ENCODE measurements around the gene MTCP1. TPM values are rescaled to one million over a fixed set of nuclear protein-coding genes. Genes with fewer than 3 reads are reported as not detected.

Gene MTCP1
- total and polyA plus RNA-seq, 2 donors (not counting 1 experiment from before 2014, with no cell fraction given): 10.6 to 16.0 TPM

- Histone ChIP-seq H3K4me3 (replicated peaks in 1 of 4; ENCODE audit: control extremely low read depth in 1 of 4, insufficient read depth in 1 of 4, low read depth in 3 of 4, low read length in 4 of 4) (no peak overlapping the region), H2AFZ (ENCODE audit: low read length) (no peak overlapping the region), H3K4me1 (ENCODE audit: control insufficient read depth, extremely low read depth, insufficient read depth, low read length) (no peaks in the 10 kb centered on the region), H3K79me2 (ENCODE audit: control insufficient read depth, insufficient read depth, low read length) (peaks cover 2% of the 10 kb centered on the region), H3K27ac (ENCODE audit: insufficient read depth, low read length) (peak overlapping the region; percentile 23), H3K4me2 (ENCODE audit: extremely low read depth, insufficient read depth, low read length) (peak overlapping the region; percentile 13), H3K9me3 (ENCODE audit: control insufficient read depth, insufficient read depth, low read depth, low read length) (no peaks in the 10 kb centered on the region), H4K20me1 (ENCODE audit: control insufficient read depth, extremely low read depth, insufficient read depth, low read length) (no peaks in the 10 kb centered on the region), H3K27me3 (ENCODE audit: control insufficient read depth, insufficient read depth, low read length) (no peaks in the 10 kb centered on the region), H3K36me3 (ENCODE audit: control insufficient read depth, insufficient read depth, low read length) (no peaks in the 10 kb centered on the region), H3K9ac (ENCODE audit: insufficient read depth, low read length) (no peak overlapping the region)
- TF ChIP-seq EZH2 (IDR thresholded peaks at IDR 0.05; ENCODE audit: low read length, missing control alignments) (no peak), CTCF (conservative IDR thresholded peaks at IDR 0.05 in 1 of 2, IDR thresholded peaks at IDR 0.05 in 1 of 2; ENCODE audit: low read depth in 1 of 2, low read length in 2 of 2) (no peak)
- DNase-seq (ENCODE audit: low read depth in 2 of 2): peak; percentile 11 to 69
Measured at GRCh38 chrX:155028877-155029291, 42.1 kb downstream of the MTCP1 start.

DNA sequence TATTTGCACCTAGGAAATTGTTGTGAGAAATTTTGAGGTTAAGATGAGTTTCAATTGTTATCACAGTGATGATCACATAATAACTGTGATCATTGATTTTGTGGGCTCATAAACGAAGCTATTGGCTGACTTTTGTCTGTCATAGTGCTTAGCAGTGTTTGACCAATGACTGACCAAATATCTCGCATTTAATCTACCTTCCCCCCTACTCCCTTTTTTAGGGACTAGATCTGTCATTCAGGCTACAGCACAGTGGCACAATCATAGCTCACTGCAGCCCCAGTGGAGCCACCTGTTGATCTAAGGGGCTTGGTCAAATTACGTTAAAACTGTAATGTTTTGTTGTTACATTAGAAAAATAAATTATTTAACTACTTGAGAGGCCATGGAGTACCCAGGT is 42.8 kb downstream of the MTCP1 start:
- no peak for DNase-seq (ENCODE audit: low read depth in 2 of 2)
- Histone ChIP-seq H3K4me2 (ENCODE audit: extremely low read depth, insufficient read depth, low read length) (peak overlapping the region; percentile 46), H3K27ac (ENCODE audit: insufficient read depth, low read length) (peak overlapping the region; percentile 83), H3K9ac (ENCODE audit: insufficient read depth, low read length) (no peak overlapping the region), H3K9me3 (ENCODE audit: control insufficient read depth, insufficient read depth, low read depth, low read length) (no peaks in the 10 kb centered on the region), H3K4me3 (replicated peaks in 1 of 4; ENCODE audit: control extremely low read depth in 1 of 4, insufficient read depth in 1 of 4, low read depth in 3 of 4, low read length in 4 of 4) (peak overlapping the region in 3 of 4 experiments; percentile 35 to 91 (median 76)), H3K27me3 (ENCODE audit: control insufficient read depth, insufficient read depth, low read length) (no peaks in the 10 kb centered on the region), H3K4me1 (ENCODE audit: control insufficient read depth, extremely low read depth, insufficient read depth, low read length) (no peaks in the 10 kb centered on the region), H2AFZ (ENCODE audit: low read length) (no peak overlapping the region), H3K79me2 (ENCODE audit: control insufficient read depth, insufficient read depth, low read length) (peaks cover 2% of the 10 kb centered on the region), H3K36me3 (ENCODE audit: control insufficient read depth, insufficient read depth, low read length) (no peaks in the 10 kb centered on the region), H4K20me1 (ENCODE audit: control insufficient read depth, extremely low read depth, insufficient read depth, low read length) (no peaks in the 10 kb centered on the region)
- TF ChIP-seq CTCF (conservative IDR thresholded peaks at IDR 0.05 in 1 of 2, IDR thresholded peaks at IDR 0.05 in 1 of 2; ENCODE audit: low read depth in 1 of 2, low read length in 2 of 2): no peak
- TF ChIP-seq EZH2 (IDR thresholded peaks at IDR 0.05; ENCODE audit: low read length, missing control alignments): no peak

DNA sequence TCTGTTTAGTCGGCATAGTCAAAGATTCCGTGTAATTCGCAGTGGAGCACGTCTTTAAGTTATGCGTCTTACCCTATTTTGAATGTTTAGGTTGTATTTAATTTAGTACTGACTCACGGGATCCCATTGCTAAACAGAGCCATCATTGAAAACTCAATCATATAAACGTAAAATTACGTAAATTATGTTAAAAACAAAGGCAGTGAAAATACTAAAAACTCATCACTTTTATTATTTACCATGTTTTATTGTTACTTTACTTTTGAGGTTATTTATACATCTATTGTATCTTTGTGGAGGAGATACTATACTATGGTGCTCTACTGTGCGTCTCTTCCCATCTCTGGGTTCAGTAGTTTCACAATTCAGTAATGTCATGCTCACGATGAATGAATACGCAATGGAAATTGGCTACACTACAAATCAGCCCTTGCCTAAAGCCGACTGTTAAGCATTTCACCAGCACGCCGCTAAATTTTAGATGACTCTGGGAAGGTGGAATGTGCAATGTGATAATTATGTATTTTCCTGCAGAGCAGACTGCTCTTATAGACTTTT is 43.3 kb downstream of the MTCP1 start:
- H3K4me3 ChIP-seq (replicated peaks in 1 of 4; ENCODE audit: control extremely low read depth in 1 of 4, insufficient read depth in 1 of 4, low read depth in 3 of 4, low read length in 4 of 4): peak overlapping the region; percentile 35 to 91 (median 67)

More for the DNA sequence above, 43.3 kb downstream of the MTCP1 start:
- no peaks in the 10 kb centered on the region for H3K4me1 ChIP-seq (ENCODE audit: control insufficient read depth, extremely low read depth, insufficient read depth, low read length)
- H3K4me2 ChIP-seq (ENCODE audit: extremely low read depth, insufficient read depth, low read length): peak overlapping the region; percentile 46
- no peaks in the 10 kb centered on the region for H3K36me3 ChIP-seq (ENCODE audit: control insufficient read depth, insufficient read depth, low read length)
- H3K9ac ChIP-seq (ENCODE audit: insufficient read depth, low read length): peak overlapping the region; percentile 87
- H4K20me1 ChIP-seq (ENCODE audit: control insufficient read depth, extremely low read depth, insufficient read depth, low read length): no peaks in the 10 kb centered on the region
- no peaks in the 10 kb centered on the region for H3K9me3 ChIP-seq (ENCODE audit: control insufficient read depth, insufficient read depth, low read depth, low read length)
- no peaks in the 10 kb centered on the region for H3K27me3 ChIP-seq (ENCODE audit: control insufficient read depth, insufficient read depth, low read length)
- peak; percentile 77 to 79 for DNase-seq (ENCODE audit: low read depth in 2 of 2)
- H3K27ac ChIP-seq (ENCODE audit: insufficient read depth, low read length): peak overlapping the region; percentile 83
- TF ChIP-seq EZH2 (IDR thresholded peaks at IDR 0.05; ENCODE audit: low read length, missing control alignments) (no peak), CTCF (conservative IDR thresholded peaks at IDR 0.05 in 1 of 2, IDR thresholded peaks at IDR 0.05 in 1 of 2; ENCODE audit: low read depth in 1 of 2, low read length in 2 of 2) (no peak)
- H3K79me2 ChIP-seq (ENCODE audit: control insufficient read depth, insufficient read depth, low read length): peaks cover 2% of the 10 kb centered on the region
- no peak overlapping the region for H2AFZ ChIP-seq (ENCODE audit: low read length)
